ENCODE data around the gene GMCL2. TPM values are rescaled to one million over a fixed set of nuclear protein-coding genes. Genes with fewer than 3 reads are reported as not detected.
"Not testable (repeated sequence)": the region's sequence is repeated elsewhere in the genome, so short reads cannot be mapped to it uniquely, and the experiment has no call there.

Gene GMCL2
- total RNA-seq, 2 experiments from 2014 or later, result not detected

GRCh38 chr5:178229111-178229510 is 41.9 kb upstream of the GMCL2 start:
- Mint-ChIP-seq H3K36me3 (peaks cover 45% of the 10 kb centered on the region), H3K27ac (peak overlapping the region; percentile 46), H3K4me1 (peaks cover 41% of the 10 kb centered on the region), H3K4me3 (peak overlapping the region; percentile 36)
- DNase-seq; H3K27me3 Mint-ChIP-seq; ATAC-seq (ENCODE audit: low read depth); H3K9me3 Mint-ChIP-seq: not testable (repeated sequence)
- POLR2A ChIA-PET, result interaction anchor here (0.5 to 1.0 kb wide), 3 partner anchors 14 to 38 kb away, joined by 3 to 4 read pairs (median 3); no protein-coding TSS in a partner anchor

- Mint-ChIP-seq H3K27ac (no peak overlapping the region), H3K4me1 (peaks cover 40% of the 10 kb centered on the region), H3K9me3 (no peaks in the 10 kb centered on the region), H3K36me3 (peaks cover 47% of the 10 kb centered on the region), H3K27me3 (no peaks in the 10 kb centered on the region), H3K4me3 (no peak overlapping the region)
- ATAC-seq (ENCODE audit: low read depth), result no peak
- no peak for DNase-seq
- POLR2A ChIA-PET, result interaction anchor here (0.5 to 1.0 kb wide), 2 partner anchors 25 to 38 kb away, joined by 3 to 4 read pairs; no protein-coding TSS in a partner anchor
Measured at GRCh38 chr5:178228609-178229008, 41.4 kb upstream of the GMCL2 start.

GRCh38 chr5:178227929-178228328 is 40.8 kb upstream of the GMCL2 start:
- Mint-ChIP-seq H3K9me3 (no peaks in the 10 kb centered on the region), H3K4me3 (no peak overlapping the region), H3K27me3 (no peaks in the 10 kb centered on the region), H3K4me1 (peaks cover 37% of the 10 kb centered on the region), H3K27ac (peak overlapping the region; percentile 78), H3K36me3 (peaks cover 52% of the 10 kb centered on the region)
- POLR2A ChIA-PET, result no interaction called here
- no peak for ATAC-seq (ENCODE audit: low read depth)
- no peak for DNase-seq

GRCh38 chr5:178227138-178227659 is 40.0 kb upstream of the GMCL2 start:
- Mint-ChIP-seq H3K9me3 (no peaks in the 10 kb centered on the region), H3K27ac (peak overlapping the region; percentile 78), H3K4me1 (peaks cover 35% of the 10 kb centered on the region), H3K27me3 (no peaks in the 10 kb centered on the region), H3K36me3 (peaks cover 52% of the 10 kb centered on the region), H3K4me3 (no peak overlapping the region)
- POLR2A ChIA-PET, result no interaction called here
- ATAC-seq (ENCODE audit: low read depth) (no peak), DNase-seq (no peak)

GRCh38 chr5:178225174-178225573 is 38.0 kb upstream of the GMCL2 start:
- H3K27ac Mint-ChIP-seq, result no peak overlapping the region
- no peak for DNase-seq
- H3K36me3 Mint-ChIP-seq, result peaks cover 42% of the 10 kb centered on the region
- H3K9me3 Mint-ChIP-seq, result no peaks in the 10 kb centered on the region
- H3K4me1 Mint-ChIP-seq, result peaks cover 31% of the 10 kb centered on the region
- H3K27me3 Mint-ChIP-seq, result no peaks in the 10 kb centered on the region
- ATAC-seq (ENCODE audit: low read depth), result no peak
- POLR2A ChIA-PET, result interaction anchor here (0.9 to 1.1 kb wide), 2 partner anchors 9 to 21 kb away, joined by 4 to 5 read pairs; partner anchors contain the start of gene HNRNPAB
- H3K4me3 Mint-ChIP-seq, result no peak overlapping the region

GRCh38 chr5:178224403-178224802 is 37.2 kb upstream of the GMCL2 start:
- Mint-ChIP-seq H3K4me1 (peaks cover 26% of the 10 kb centered on the region), H3K27ac (no peak overlapping the region)
- POLR2A ChIA-PET, result interaction anchor here (0.7 to 1.1 kb wide), 3 partner anchors 9 to 20 kb away, joined by 3 to 5 read pairs (median 4); partner anchors contain the start of gene HNRNPAB

GRCh38 chr5:178223828-178224335 is 36.7 kb upstream of the GMCL2 start:
- Mint-ChIP-seq H3K9me3 (no peaks in the 10 kb centered on the region), H3K36me3 (peaks cover 35% of the 10 kb centered on the region), H3K27ac (peak overlapping the region; percentile 32), H3K27me3 (no peaks in the 10 kb centered on the region), H3K4me3 (no peak overlapping the region), H3K4me1 (peaks cover 23% of the 10 kb centered on the region)
- POLR2A ChIA-PET, result no interaction called here
- no peak for ATAC-seq (ENCODE audit: low read depth)
- no peak for DNase-seq

More at GRCh38 chr5:178224403-178224802, 37.2 kb upstream of the GMCL2 start:
- Mint-ChIP-seq H3K27me3 (no peaks in the 10 kb centered on the region), H3K36me3 (peaks cover 37% of the 10 kb centered on the region), H3K9me3 (no peaks in the 10 kb centered on the region), H3K4me3 (no peak overlapping the region)
- ATAC-seq (ENCODE audit: low read depth) (no peak), DNase-seq (no peak)

GRCh38 chr5:178223196-178223773 is 36.1 kb upstream of the GMCL2 start:
- POLR2A ChIA-PET, result no interaction called here
- Mint-ChIP-seq H3K36me3 (peaks cover 35% of the 10 kb centered on the region), H3K4me1 (peaks cover 20% of the 10 kb centered on the region), H3K27ac (peak overlapping the region; percentile 73), H3K9me3 (no peaks in the 10 kb centered on the region), H3K27me3 (no peaks in the 10 kb centered on the region), H3K4me3 (no peak overlapping the region)
- DNase-seq (no peak), ATAC-seq (ENCODE audit: low read depth) (no peak)

- Mint-ChIP-seq H3K9me3 (no peaks in the 10 kb centered on the region), H3K4me1 (peaks cover 13% of the 10 kb centered on the region)
Measured at GRCh38 chr5:178222292-178222691, 35.1 kb upstream of the GMCL2 start.

GRCh38 chr5:178221853-178222252 is 34.7 kb upstream of the GMCL2 start:
- Mint-ChIP-seq H3K9me3 (no peaks in the 10 kb centered on the region), H3K27me3 (no peaks in the 10 kb centered on the region), H3K36me3 (peaks cover 24% of the 10 kb centered on the region), H3K4me3 (no peak overlapping the region), H3K4me1 (peaks cover 13% of the 10 kb centered on the region), H3K27ac (peak overlapping the region; percentile 64)
- ATAC-seq (ENCODE audit: low read depth) (peak; percentile 28), DNase-seq (no peak)
- POLR2A ChIA-PET, result no interaction called here

More at GRCh38 chr5:178222292-178222691, 35.1 kb upstream of the GMCL2 start:
- Mint-ChIP-seq H3K4me3 (no peak overlapping the region), H3K27ac (no peak overlapping the region), H3K27me3 (no peaks in the 10 kb centered on the region), H3K36me3 (peaks cover 27% of the 10 kb centered on the region)
- POLR2A ChIA-PET, result no interaction called here
- DNase-seq, result no peak
- no peak for ATAC-seq (ENCODE audit: low read depth)

GRCh38 chr5:178221282-178221681 is 34.1 kb upstream of the GMCL2 start:
- Mint-ChIP-seq H3K27ac (peak overlapping the region; percentile 64), H3K27me3 (no peaks in the 10 kb centered on the region), H3K4me1 (peaks cover 14% of the 10 kb centered on the region), H3K36me3 (peaks cover 23% of the 10 kb centered on the region), H3K4me3 (no peak overlapping the region), H3K9me3 (no peaks in the 10 kb centered on the region)
- DNase-seq, result no peak
- POLR2A ChIA-PET, result interaction anchor here (0.7 kb wide), 1 partner anchor 14 kb away, joined by 3 read pairs; no protein-coding TSS in a partner anchor
- ATAC-seq (ENCODE audit: low read depth), result no peak

GRCh38 chr5:178218827-178219226 is 31.7 kb upstream of the GMCL2 start:
- no peaks in the 10 kb centered on the region for H3K9me3 Mint-ChIP-seq
- ATAC-seq (ENCODE audit: low read depth) (no peak), DNase-seq (no peak)
- H3K4me1 Mint-ChIP-seq, result peaks cover 14% of the 10 kb centered on the region
- H3K27ac Mint-ChIP-seq, result no peak overlapping the region
- no peak overlapping the region for H3K4me3 Mint-ChIP-seq
- H3K36me3 Mint-ChIP-seq, result peaks cover 27% of the 10 kb centered on the region
- POLR2A ChIA-PET, result no interaction called here
- no peaks in the 10 kb centered on the region for H3K27me3 Mint-ChIP-seq

GRCh38 chr5:178218237-178218776 is 31.1 kb upstream of the GMCL2 start:
- H3K4me3 Mint-ChIP-seq, result no peak overlapping the region
- H3K27ac Mint-ChIP-seq, result no peak overlapping the region
- ATAC-seq (ENCODE audit: low read depth) (no peak), DNase-seq (no peak)
- H3K36me3 Mint-ChIP-seq, result peaks cover 26% of the 10 kb centered on the region
- H3K4me1 Mint-ChIP-seq, result peaks cover 15% of the 10 kb centered on the region
- POLR2A ChIA-PET, result no interaction called here
- H3K9me3 Mint-ChIP-seq, result no peaks in the 10 kb centered on the region
- no peaks in the 10 kb centered on the region for H3K27me3 Mint-ChIP-seq
